RPMI7951 (cell line): ENCODE data around the gene DSCAML1. TPM values are rescaled to one million over a fixed set of nuclear protein-coding genes. Genes with fewer than 3 reads are reported as not detected.

ENCODE experiments used
- DNase-seq: peaks from one replicate; pipeline ENCODE4 v3.0.0-alpha.2; 2012; ENCODE audit warnings: low read depth
- total RNA-seq: library from RNA; depleted of rRNA; stranded (reverse); fragments of >200 nt; shearing (Covaris generic); gene quantifications from 2 replicates; pipeline ENCODE4 v1.2.3, GENCODE V29; 2014

DSCAML1 gene
- total RNA-seq, 1 experiment from 2014 or later, result not detected

- no peak for DNase-seq
Observed at GRCh38 chr11:117426941-117427340, 370.1 kb downstream of the DSCAML1 start.

GRCh38 chr11:117426297-117426685, 370.7 kb downstream of the DSCAML1 start:
- peak; percentile 38 for DNase-seq

- no peak for DNase-seq
Observed at GRCh38 chr11:117425679-117426296, 371.2 kb downstream of the DSCAML1 start.

- no peak for DNase-seq
Observed at GRCh38 chr11:117424781-117425180, 372.2 kb downstream of the DSCAML1 start.

- no peak for DNase-seq
Observed at GRCh38 chr11:117423046-117423575, 373.9 kb downstream of the DSCAML1 start.

GRCh38 chr11:117421476-117421875, 375.5 kb downstream of the DSCAML1 start:
- no peak for DNase-seq

- DNase-seq, result no peak
Observed at GRCh38 chr11:117421041-117421440, 376.0 kb downstream of the DSCAML1 start.

GRCh38 chr11:117420598-117420997, 376.4 kb downstream of the DSCAML1 start:
- DNase-seq, result no peak

GRCh38 chr11:117420143-117420485, 376.9 kb downstream of the DSCAML1 start:
- DNase-seq, result no peak

- no peak for DNase-seq
Observed at GRCh38 chr11:117419482-117420142, 377.4 kb downstream of the DSCAML1 start.

- no peak for DNase-seq
Observed at GRCh38 chr11:117418737-117419481, 378.1 kb downstream of the DSCAML1 start.

GRCh38 chr11:117417856-117418255, 379.2 kb downstream of the DSCAML1 start:
- DNase-seq, result no peak

GRCh38 chr11:117417342-117417741, 379.7 kb downstream of the DSCAML1 start:
- no peak for DNase-seq

- DNase-seq, result no peak
Observed at GRCh38 chr11:117415358-117415896, 381.6 kb downstream of the DSCAML1 start.

GRCh38 chr11:117414724-117415123, 382.3 kb downstream of the DSCAML1 start:
- no peak for DNase-seq

- no peak for DNase-seq
Observed at GRCh38 chr11:117413616-117414015, 383.4 kb downstream of the DSCAML1 start.

GRCh38 chr11:117412653-117413275, 384.3 kb downstream of the DSCAML1 start:
- no peak for DNase-seq

GRCh38 chr11:117412176-117412575, 384.8 kb downstream of the DSCAML1 start:
- no peak for DNase-seq

- no peak for DNase-seq
Observed at GRCh38 chr11:117411736-117412135, 385.3 kb downstream of the DSCAML1 start.

GRCh38 chr11:117410861-117411710, 385.9 kb downstream of the DSCAML1 start:
- DNase-seq, result no peak

- DNase-seq, result no peak
Observed at GRCh38 chr11:117410238-117410637, 386.8 kb downstream of the DSCAML1 start.
